SK-N-DZ (cell line): ENCODE measurements around the gene MPDU1.

Source experiments
- DNase-seq: peaks from one replicate; pipeline ENCODE4 v3.0.0-alpha.2; 2015; ENCODE audit warnings: low spot score

MPDU1 gene

GRCh38 chr17:7560172-7561027 is 23.3 kb upstream of the MPDU1 start:
- DNase-seq: peak; percentile 85

- peak; percentile 86 for DNase-seq
These were observed 22.6 kb upstream of the MPDU1 start for GRCh38 chr17:7561028-7561575.

- peak; percentile 88 for DNase-seq
These were observed 22.0 kb upstream of the MPDU1 start, which contains the start of gene SENP3 for GRCh38 chr17:7561589-7562207. Gene SENP3 (plus strand): TSS chr17:7561919. CDS start chr17:7563077, 1,158 bp downstream.

GRCh38 chr17:7562208-7562605 is 21.4 kb upstream of the MPDU1 start:
- DNase-seq: no peak

- no peak for DNase-seq
These were observed 20.4 kb upstream of the MPDU1 start for GRCh38 chr17:7563115-7563869.

- no peak for DNase-seq
These were observed 14.1 kb upstream of the MPDU1 start for GRCh38 chr17:7569571-7569970.

- DNase-seq: no peak
These were observed 13.3 kb upstream of the MPDU1 start for GRCh38 chr17:7570351-7570750.

GRCh38 chr17:7572338-7572587 is 11.4 kb upstream of the MPDU1 start:
- no peak for DNase-seq

- peak; percentile 100 for DNase-seq
These were observed 10.9 kb upstream of the MPDU1 start for GRCh38 chr17:7572588-7573323.

GRCh38 chr17:7573324-7574080 is 10.2 kb upstream of the MPDU1 start:
- peak; percentile 81 for DNase-seq

GRCh38 chr17:7574176-7574953 is 9.3 kb upstream of the MPDU1 start:
- DNase-seq: no peak

- DNase-seq: no peak
These were observed 8.2 kb upstream of the MPDU1 start for GRCh38 chr17:7575481-7575883.

GRCh38 chr17:7575959-7576358 is 7.7 kb upstream of the MPDU1 start:
- no peak for DNase-seq

- DNase-seq: no peak
These were observed 7.2 kb upstream of the MPDU1 start for GRCh38 chr17:7576432-7576937.

- DNase-seq: no peak
These were observed 6.1 kb upstream of the MPDU1 start for GRCh38 chr17:7577327-7578199.

- DNase-seq: peak; percentile 68
These were observed 4.4 kb upstream of the MPDU1 start, which contains the start of gene CD68 for GRCh38 chr17:7579001-7579833. Gene CD68 (plus strand): TSS chr17:7579638. CDS start chr17:7579678, 40 bp downstream.

GRCh38 chr17:7579834-7580603 is 3.6 kb upstream of the MPDU1 start:
- no peak for DNase-seq
